ENCODE measurements around the gene FHL2. TPM values are rescaled to one million over a fixed set of nuclear protein-coding genes. Genes with fewer than 3 reads are reported as not detected.

FHL2 gene
- polyA plus RNA-seq, 3 donors, result 0.03 TPM; not detected in 1

- Histone ChIP-seq H3K4me2 (replicated peaks; ENCODE audit: extremely low read depth, low read length, poor library complexity, severe bottlenecking) (no peak overlapping the region), H3K9ac (ENCODE audit: insufficient read depth, low read length, poor library complexity, severe bottlenecking) (no peak overlapping the region), H3K27me3 (ENCODE audit: control insufficient read depth in 2 of 2, insufficient read depth in 2 of 2, low read length in 2 of 2) (no peaks in the 10 kb centered on the region), H4K20me1 (ENCODE audit: insufficient read depth, low read length) (no peaks in the 10 kb centered on the region), H3K4me3 (replicated peaks in 1 of 3; ENCODE audit: low read depth in 2 of 3, low read length in 3 of 3) (no peak overlapping the region), H3K27ac (ENCODE audit: low read depth in 1 of 2, low read length in 2 of 2) (no peak overlapping the region), H2AFZ (ENCODE audit: insufficient read depth, low read depth, low read length, poor library complexity, severe bottlenecking) (no peak overlapping the region), H3K79me2 (ENCODE audit: insufficient read depth, low read length) (no peaks in the 10 kb centered on the region), H3K9me3 (replicated peaks in 1 of 2; ENCODE audit: control insufficient read depth in 1 of 2, insufficient read depth in 1 of 2, low read length in 2 of 2) (no peaks in the 10 kb centered on the region), H3K4me1 (ENCODE audit: control insufficient read depth in 1 of 2, insufficient read depth in 2 of 2, low read length in 2 of 2) (no peaks in the 10 kb centered on the region), H3K36me3 (replicated peaks in 1 of 2; ENCODE audit: control insufficient read depth in 1 of 2, insufficient read depth in 2 of 2, low read length in 2 of 2) (no peaks in the 10 kb centered on the region)
- peak overlapping the region in 1 of 7 donors; percentile 33 for H3K27ac Mint-ChIP-seq
- TF ChIP-seq CTCF (IDR thresholded peaks at IDR 0.05), result no peak
- peaks cover 7% of the 10 kb centered on the region for H3K4me1 Mint-ChIP-seq
- H3K4me3 Mint-ChIP-seq, result no peak overlapping the region
- no peak for DNase-seq
- intact Hi-C loops (cut with micrococcal nuclease), result no loop called here
- H3K9me3 Mint-ChIP-seq, result no peaks in the 10 kb centered on the region
- no peaks in the 10 kb centered on the region for H3K36me3 Mint-ChIP-seq
- 91% methylated on average over 5 of the region's 6 CpGs for WGBS (ENCODE audit: insufficient coverage)
- H3K27me3 Mint-ChIP-seq (ENCODE audit: low read depth in 3 of 3), result peaks cover 1 to 12% (median 11%) of the 10 kb centered on the region in 3 donors
Measured at GRCh38 chr2:105409717-105410116, 10.9 kb upstream of the FHL2 start.

GRCh38 chr2:105407946-105408743, 9.3 kb upstream of the FHL2 start:
- intact Hi-C loops (cut with micrococcal nuclease), result no loop called here
- Histone ChIP-seq H3K9me3 (replicated peaks in 1 of 2; ENCODE audit: control insufficient read depth in 1 of 2, insufficient read depth in 1 of 2, low read length in 2 of 2) (no peaks in the 10 kb centered on the region), H3K36me3 (replicated peaks in 1 of 2; ENCODE audit: control insufficient read depth in 1 of 2, insufficient read depth in 2 of 2, low read length in 2 of 2) (no peaks in the 10 kb centered on the region), H3K79me2 (ENCODE audit: insufficient read depth, low read length) (no peaks in the 10 kb centered on the region), H3K4me1 (ENCODE audit: control insufficient read depth in 1 of 2, insufficient read depth in 2 of 2, low read length in 2 of 2) (no peaks in the 10 kb centered on the region), H3K4me3 (replicated peaks in 1 of 3; ENCODE audit: low read depth in 2 of 3, low read length in 3 of 3) (no peak overlapping the region), H3K9ac (ENCODE audit: insufficient read depth, low read length, poor library complexity, severe bottlenecking) (no peak overlapping the region), H3K4me2 (replicated peaks; ENCODE audit: extremely low read depth, low read length, poor library complexity, severe bottlenecking) (no peak overlapping the region), H3K27me3 (ENCODE audit: control insufficient read depth in 2 of 2, insufficient read depth in 2 of 2, low read length in 2 of 2) (no peaks in the 10 kb centered on the region), H4K20me1 (ENCODE audit: insufficient read depth, low read length) (no peaks in the 10 kb centered on the region), H2AFZ (ENCODE audit: insufficient read depth, low read depth, low read length, poor library complexity, severe bottlenecking) (no peak overlapping the region), H3K27ac (ENCODE audit: low read depth in 1 of 2, low read length in 2 of 2) (no peak overlapping the region)
- H3K36me3 Mint-ChIP-seq, result no peaks in the 10 kb centered on the region
- no peaks in the 10 kb centered on the region for H3K9me3 Mint-ChIP-seq
- H3K27me3 Mint-ChIP-seq (ENCODE audit: low read depth in 3 of 3), result peaks cover 1 to 8% (median 6%) of the 10 kb centered on the region in 3 donors
- peaks cover 6% of the 10 kb centered on the region for H3K4me1 Mint-ChIP-seq
- 100% methylated on average over 2 of the region's 7 CpGs for WGBS (ENCODE audit: insufficient coverage)
- no peak for TF ChIP-seq CTCF (IDR thresholded peaks at IDR 0.05)
- DNase-seq, result no peak
- no peak overlapping the region for H3K4me3 Mint-ChIP-seq
- no peak overlapping the region for H3K27ac Mint-ChIP-seq
